CD4-positive, alpha-beta T cell treated with Interleukin-6 for 4 hours (primary cell): ENCODE results near the gene CTU2.

Experiments
- DNase-seq: peaks from one replicate; pipeline ENCODE4 v3.0.0-alpha.2; 2020; ENCODE audit warnings: mixed read lengths

The CTU2 gene

GRCh38 chr16:88715312-88716190 lies 9.2 kb downstream of the CTU2 start:
- no peak for DNase-seq

- DNase-seq: no peak
Measured at GRCh38 chr16:88716201-88716600, 9.9 kb downstream of the CTU2 start.

- DNase-seq: no peak
Measured at GRCh38 chr16:88716601-88717001, 10.3 kb downstream of the CTU2 start.

- no peak for DNase-seq
Measured at GRCh38 chr16:88718178-88718577, 11.9 kb downstream of the CTU2 start.

- DNase-seq: no peak
Measured at GRCh38 chr16:88719267-88719932, 13.1 kb downstream of the CTU2 start.

- no peak for DNase-seq
Measured at GRCh38 chr16:88719933-88720296, 13.6 kb downstream of the CTU2 start.

- DNase-seq: no peak
Measured at GRCh38 chr16:88720396-88720970, 14.2 kb downstream of the CTU2 start.

- DNase-seq: no peak
Measured at GRCh38 chr16:88721236-88721635, 14.9 kb downstream of the CTU2 start.

GRCh38 chr16:88721815-88722755 lies 15.8 kb downstream of the CTU2 start:
- no peak for DNase-seq

- no peak for DNase-seq
Measured at GRCh38 chr16:88722784-88723506, 16.6 kb downstream of the CTU2 start.

- no peak for DNase-seq
Measured at GRCh38 chr16:88723507-88723887, 17.2 kb downstream of the CTU2 start.

GRCh38 chr16:88723911-88724310 lies 17.6 kb downstream of the CTU2 start:
- DNase-seq: no peak

GRCh38 chr16:88724855-88725555 lies 18.7 kb downstream of the CTU2 start:
- no peak for DNase-seq

GRCh38 chr16:88725609-88726407 lies 19.5 kb downstream of the CTU2 start:
- no peak for DNase-seq

- DNase-seq: no peak
Measured at GRCh38 chr16:88726408-88726749, 20.1 kb downstream of the CTU2 start.

GRCh38 chr16:88726981-88727380 lies 20.7 kb downstream of the CTU2 start:
- DNase-seq: no peak

GRCh38 chr16:88727871-88728270 lies 21.6 kb downstream of the CTU2 start:
- DNase-seq: no peak

- no peak for DNase-seq
Measured at GRCh38 chr16:88730632-88731607, 24.6 kb downstream of the CTU2 start.

GRCh38 chr16:88731699-88732098 lies 25.4 kb downstream of the CTU2 start:
- no peak for DNase-seq
